H1 (cell line): ENCODE measurements around the gene GTF2H3. TPM values are rescaled to one million over a fixed set of nuclear protein-coding genes. Genes with fewer than 3 reads are reported as not detected.

Experiments used
- CTCF ChIA-PET: fragments of 300-600 bp; sonication (Branson Sonifier 250); formaldehyde crosslinking; loops from one replicate; lab custom pipeline; 2021; ENCODE audit not compliant: partially characterized antibody; lab: Charles Lee
- POLR2A ChIA-PET: fragments of 300-600 bp; sonication (Branson Sonifier 250); formaldehyde crosslinking; loops from one replicate; lab custom pipeline; 2021; ENCODE audit warnings: inconsistent platforms; ENCODE audit not compliant: partially characterized antibody; lab: Charles Lee
- DNase-seq, 2 experiments: peaks; one replicate each; pipeline versions ENCODE4 v3.0.0 to v3.0.0-alpha.2; 2010 to 2022; ENCODE audit warnings: low spot score in 2 of 2, low read depth in 1 of 2, mixed read lengths in 1 of 2
- FAIRE-seq: peaks from 2 replicates; lab custom pipeline; 2011; peaks lifted over from hg19 to GRCh38; lab: Jason Lieb, UNC
- H2AFZ ChIP-seq: 2 replicates; pipeline ENCODE4 v1.8.1; 2012; ENCODE audit warnings: low read length, inconsistent platforms
- H2AK5ac ChIP-seq: 2 replicates; pipeline ENCODE4 v1.6.1; 2013; ENCODE audit warnings: low read depth, low read length
- H2BK120ac ChIP-seq: replicated peaks from 2 replicates; pipeline ENCODE3; 2013; ENCODE audit warnings: low read depth, low read length, inconsistent platforms
- H2BK12ac ChIP-seq: 2 replicates; pipeline ENCODE4 v1.6.1; 2013; ENCODE audit warnings: low read depth, low read length
- H2BK15ac ChIP-seq: 2 replicates; pipeline ENCODE4 v1.6.1; 2013; ENCODE audit warnings: low read length
- H2BK20ac ChIP-seq: 2 replicates; pipeline ENCODE4 v1.6.1; 2013; ENCODE audit warnings: low read length
- H2BK5ac ChIP-seq: 2 replicates; pipeline ENCODE4 v1.6.1; 2013; ENCODE audit warnings: low read depth, low read length
- H3K14ac ChIP-seq: 2 replicates; pipeline ENCODE4 v1.6.1; 2013; ENCODE audit warnings: inconsistent platforms; ENCODE audit not compliant: insufficient read length
- H3K18ac ChIP-seq: 2 replicates; pipeline ENCODE4 v1.6.1; 2013; ENCODE audit warnings: low read length; ENCODE audit errors: extremely low read depth
- H3K23ac ChIP-seq: 2 replicates; pipeline ENCODE4 v1.6.1; 2013; ENCODE audit warnings: inconsistent platforms; ENCODE audit not compliant: insufficient read length
- H3K23me2 ChIP-seq: 2 replicates; pipeline ENCODE4 v1.6.1; 2013; ENCODE audit warnings: low read depth, low read length
- H3K27ac ChIP-seq: 2 replicates; pipeline ENCODE4 v1.6.1; 2011; ENCODE audit warnings: low read depth, low read length, inconsistent platforms
- H3K27me3 ChIP-seq, 4 experiments: replicated peaks in 1 of 4; 1 replicate in 1 of 4; 2 replicates in 3 of 4; pipeline versions ENCODE4 v1.6.1 to v1.8.1; 2011 to 2013; ENCODE audit warnings: low read length in 3 of 4, mild to moderate bottlenecking in 3 of 4, inconsistent platforms in 2 of 4, mixed read lengths in 2 of 4, moderate library complexity in 1 of 4; ENCODE audit not compliant: control insufficient read depth in 3 of 4, insufficient read depth in 3 of 4; ENCODE audit errors: extremely low read depth in 1 of 4
- H3K36me3 ChIP-seq, 4 experiments: 2 replicates each; pipeline versions ENCODE4 v1.6.1 to v1.8.1; 2011 to 2013; ENCODE audit warnings: mild to moderate bottlenecking in 4 of 4, low read length in 3 of 4, moderate library complexity in 2 of 4, control low read depth in 1 of 4, inconsistent platforms in 1 of 4; ENCODE audit not compliant: insufficient read depth in 4 of 4, control insufficient read depth in 2 of 4
- H3K4ac ChIP-seq: replicated peaks from 2 replicates; pipeline ENCODE3; 2013; ENCODE audit warnings: low read length, low read depth, mixed read lengths, inconsistent platforms; ENCODE audit not compliant: insufficient read length
- H3K4me1 ChIP-seq, 4 experiments: replicated peaks in 1 of 4; 1 replicate in 1 of 4; 2 replicates in 3 of 4; pipeline versions ENCODE4 v1.6.1 to v1.8.1; 2011 to 2013; ENCODE audit warnings: low read length in 3 of 4, inconsistent platforms in 2 of 4, mixed read lengths in 1 of 4; ENCODE audit not compliant: insufficient read depth in 4 of 4, control insufficient read depth in 3 of 4
- H3K4me2 ChIP-seq, 2 experiments: 2 replicates each; pipeline versions ENCODE4 v1.6.1 to v1.8.1; 2011 to 2013; ENCODE audit warnings: low read depth in 2 of 2, low read length in 2 of 2, control low read depth in 1 of 2, inconsistent platforms in 1 of 2, mild to moderate bottlenecking in 1 of 2; ENCODE audit not compliant: insufficient read depth in 1 of 2
- H3K4me3 ChIP-seq, 4 experiments: fragments of 200-600, 300-600 bp in 1 of 4; sonication (generic), shearing (Covaris generic), sonication (Bioruptor Twin) in 1 of 4; 2 replicates each; pipeline versions ENCODE4 v1.5.1 to v1.8.1; 2011 to 2016; ENCODE audit warnings: low read length in 4 of 4, low read depth in 3 of 4, control low read depth in 2 of 4, inconsistent platforms in 2 of 4, mild to moderate bottlenecking in 2 of 4, mixed read lengths in 1 of 4, moderate library complexity in 1 of 4; ENCODE audit not compliant: insufficient read depth in 2 of 4; ENCODE audit errors: extremely low read depth in 1 of 4
- H3K56ac ChIP-seq: replicated peaks from 2 replicates; pipeline ENCODE3; 2013; ENCODE audit warnings: low read depth, mild to moderate bottlenecking, mixed read lengths, low read length, inconsistent platforms; ENCODE audit not compliant: insufficient read length
- H3K79me1 ChIP-seq: 2 replicates; pipeline ENCODE4 v1.6.1; 2013; ENCODE audit warnings: low read depth, low read length, control low read depth
- H3K79me2 ChIP-seq, 2 experiments: 2 replicates each; pipeline versions ENCODE4 v1.6.1 to v1.8.1; 2012 to 2013; ENCODE audit warnings: low read length in 2 of 2, mild to moderate bottlenecking in 2 of 2, inconsistent platforms in 1 of 2; ENCODE audit not compliant: insufficient read depth in 2 of 2, control insufficient read depth in 1 of 2
- H3K9ac ChIP-seq, 4 experiments: replicated peaks in 1 of 4; 1 replicate in 1 of 4; 2 replicates in 3 of 4; pipeline versions ENCODE4 v1.6.1 to v1.8.1; 2011 to 2013; ENCODE audit warnings: low read depth in 3 of 4, low read length in 3 of 4, control low read depth in 2 of 4, mild to moderate bottlenecking in 2 of 4, moderate library complexity in 2 of 4, inconsistent platforms in 1 of 4; ENCODE audit errors: extremely low read depth in 1 of 4
- H3K9me3 ChIP-seq, 2 experiments: 2 replicates each; pipeline versions ENCODE4 v1.6.1 to v1.8.1; 2012 to 2013; ENCODE audit warnings: mild to moderate bottlenecking in 2 of 2, moderate library complexity in 2 of 2, control low read depth in 1 of 2, inconsistent platforms in 1 of 2, low read depth in 1 of 2, low read length in 1 of 2, mixed read lengths in 1 of 2; ENCODE audit not compliant: insufficient read depth in 2 of 2
- H4K20me1 ChIP-seq, 2 experiments: replicated peaks in 1 of 2; 2 replicates each; pipeline versions ENCODE3 to v1.8.1; 2011 to 2013; ENCODE audit warnings: inconsistent platforms in 2 of 2, low read length in 2 of 2, mild to moderate bottlenecking in 1 of 2; ENCODE audit not compliant: insufficient read depth in 2 of 2, control insufficient read depth in 1 of 2
- H4K5ac ChIP-seq: 2 replicates; pipeline ENCODE4 v1.6.1; 2013; ENCODE audit warnings: low read length, low read depth, mixed read lengths, inconsistent platforms; ENCODE audit not compliant: insufficient read length
- H4K8ac ChIP-seq: 2 replicates; pipeline ENCODE4 v1.8.0; 2013; ENCODE audit warnings: mild to moderate bottlenecking, moderate library complexity, low read length, inconsistent platforms; ENCODE audit not compliant: insufficient read depth; ENCODE audit errors: extremely low read depth
- H4K91ac ChIP-seq: replicated peaks from 2 replicates; pipeline ENCODE3; 2013; ENCODE audit warnings: low read length, mixed read lengths, inconsistent platforms; ENCODE audit not compliant: insufficient read length
- WGBS, 2 experiments: shearing (Covaris generic) in 1 of 2; methylation state at CpG; one replicate each; pipeline versions ENCODE4 v1.1.6 to v1.1.7; 2013 to 2015; ENCODE audit warnings: low lambda C conversion rate in 2 of 2, mixed read lengths in 2 of 2, inconsistent platforms in 1 of 2, low coverage in 1 of 2, missing lambda C conversion rate in 1 of 2; ENCODE audit not compliant: insufficient replicate concordance in 2 of 2, insufficient coverage in 1 of 2, insufficient read length in 1 of 2; ENCODE audit errors: extremely low coverage in 1 of 2, missing lambda C conversion rate in 1 of 2; 5-methylcytosine and 5-hydroxymethylcytosine counted together
- polyA plus RNA-seq, 7 experiments: library from polyadenylated mRNA; depleted of rRNA in 3 of 7; stranded (reverse) in 5 of 7; unstranded in 2 of 7; fragments of >200 nt in 5 of 7; fragments of 200-250 nt in 2 of 7; gene quantifications; 1 replicate in 5 of 7; 2 replicates in 1 of 7; 4 replicates in 1 of 7; pipeline versions ENCODE4 v1.2.1 to v1.2.3, GENCODE V29; 2011 to 2013; ENCODE audit warnings: missing spikeins in 2 of 7, mixed read lengths in 2 of 7
- total RNA-seq: library from RNA; stranded (reverse); fragmentation: NEBNext Ultra II Directional; extraction: Animal tissue kit (Norgen Biotek cat#: 25700); gene quantifications from 2 replicates; pipeline ENCODE4 v1.2.1, GENCODE V29; 2021

The GTF2H3 gene
- total and polyA plus RNA-seq, 2 of the 8 experiments (the other 6 are each of a cell fraction or from before 2014, with no cell fraction given), result 21.0 to 32.1 TPM

DNA sequence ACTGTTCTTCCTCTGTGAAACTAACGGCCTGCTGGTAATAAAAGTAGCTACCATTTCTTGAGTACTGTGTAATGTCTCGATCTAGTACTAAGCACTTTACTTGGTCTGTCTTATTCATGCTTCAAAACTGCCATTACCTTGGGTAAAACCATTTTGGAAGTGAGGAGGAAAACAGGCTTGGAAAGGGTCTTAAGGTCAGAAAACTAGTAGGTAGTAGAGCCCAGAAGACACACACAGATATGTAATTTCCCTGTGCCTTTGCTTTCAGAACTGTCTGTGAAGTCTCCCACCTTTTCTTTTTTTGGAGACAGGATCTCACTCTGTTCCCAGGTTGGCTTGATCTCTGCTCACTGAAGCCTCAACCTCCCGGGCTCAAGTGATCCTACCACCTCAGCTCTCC, 35.1 kb upstream of the GTF2H3 start:
- Histone ChIP-seq H2BK12ac (no peak overlapping the region), H2BK5ac (no peak overlapping the region), H4K5ac (no peak overlapping the region), H3K4ac (no peak overlapping the region), H3K79me2 (peaks cover 15 to 21% of the 10 kb centered on the region in 2 experiments), H3K18ac (no peak overlapping the region), H3K4me3 (no peak overlapping the region), H3K79me1 (no peaks in the 10 kb centered on the region; the same call in 1 of the 2 replicates), H3K14ac (no peak overlapping the region), H2BK120ac (no peak overlapping the region), H2AFZ (no peak overlapping the region), H3K56ac (no peak overlapping the region), H3K27me3 (no peaks in the 10 kb centered on the region), H3K9ac (no peak overlapping the region), H3K9me3 (no peaks in the 10 kb centered on the region), H2BK20ac (no peak overlapping the region), H4K20me1 (peaks cover 2% of the 10 kb centered on the region in 2 experiments), H3K23ac (no peak overlapping the region), H2AK5ac (no peak overlapping the region), H4K8ac (no peak overlapping the region), H2BK15ac (no peak overlapping the region), H4K91ac (no peak overlapping the region), H3K4me1 (peaks cover 0 to 1% (median 0%) of the 10 kb centered on the region in 4 experiments; a peak in 2 of 7 replicates), H3K4me2 (no peak overlapping the region), H3K23me2 (peaks cover 11% of the 10 kb centered on the region), H3K27ac (no peak overlapping the region), H3K36me3 (peaks cover 6 to 35% (median 16%) of the 10 kb centered on the region in 4 experiments; a peak in 6 of 8 replicates)
- POLR2A ChIA-PET, result interaction anchor here (1.4 kb wide), 1 partner anchor 66 kb away, joined by 4 read pairs; no protein-coding TSS in a partner anchor
- no peak for FAIRE-seq
- DNase-seq, result no peak
- CTCF ChIA-PET, result interaction anchor here (1.0 kb wide), 2 partner anchors 20 to 68 kb away, joined by 3 read pairs; no protein-coding TSS in a partner anchor
- 93% methylated on average over 3 of the region's 3 CpGs; no CpG with 5 or more reads in 1 of the 2 experiments for WGBS, 2 experiments
